ENCODE results near the gene NLRP13. TPM values are rescaled to one million over a fixed set of nuclear protein-coding genes. Genes with fewer than 3 reads are reported as not detected.

Gene NLRP13
- total and polyA plus RNA-seq, 2 experiments from 2014 or later = not detected

DNA sequence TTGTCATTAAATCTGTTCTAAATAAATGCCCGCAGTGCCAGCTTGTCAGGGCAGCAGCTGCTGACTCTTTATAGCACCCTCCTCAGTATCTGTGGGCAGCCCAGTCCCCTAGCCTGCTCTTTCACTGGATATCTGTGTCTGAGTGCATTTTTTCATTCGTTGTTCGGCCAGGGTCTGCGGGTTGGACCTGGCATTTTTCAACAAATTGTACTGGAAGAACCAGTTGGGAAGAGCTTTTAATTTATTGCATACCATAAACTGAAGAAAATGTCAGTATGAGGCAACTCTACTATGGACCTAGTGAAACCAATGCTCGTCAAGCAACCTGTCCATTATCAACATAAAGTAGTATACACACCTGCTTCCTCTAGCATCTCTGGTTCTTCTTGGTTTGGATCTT, 8.6 kb downstream of the NLRP13 start:
- Histone ChIP-seq H4K20me1 (replicated peaks; ENCODE audit: insufficient read depth) (no peaks in the 10 kb centered on the region), H3K36me3 (ENCODE audit: insufficient read depth) (peaks cover 12% of the 10 kb centered on the region; the same call in 1 of the 2 replicates), H3K4me2 (no peak overlapping the region), H3K9me2 (ENCODE audit: insufficient read depth) (no peaks in the 10 kb centered on the region), H3F3A (replicated peaks; ENCODE audit: low read depth) (no peaks in the 10 kb centered on the region), H3K27ac (ENCODE audit: low read depth) (no peak overlapping the region), H3K4me1 (ENCODE audit: insufficient read depth) (no peaks in the 10 kb centered on the region), H2AFZ (no peak overlapping the region), H3K79me2 (replicated peaks; ENCODE audit: insufficient read depth) (no peaks in the 10 kb centered on the region), H3K27me3 (ENCODE audit: insufficient read depth) (no peaks in the 10 kb centered on the region), H3K4me3 (no peak overlapping the region)
- no peak for TF ChIP-seq EZH2 (IDR thresholded peaks at IDR 0.05; ENCODE audit: low read depth, unreplicated experiment)
- no peak for TF ChIP-seq STAT1 (IDR thresholded peaks at IDR 0.05; ENCODE audit: unreplicated experiment)
- TF ChIP-seq, protein P1, sequence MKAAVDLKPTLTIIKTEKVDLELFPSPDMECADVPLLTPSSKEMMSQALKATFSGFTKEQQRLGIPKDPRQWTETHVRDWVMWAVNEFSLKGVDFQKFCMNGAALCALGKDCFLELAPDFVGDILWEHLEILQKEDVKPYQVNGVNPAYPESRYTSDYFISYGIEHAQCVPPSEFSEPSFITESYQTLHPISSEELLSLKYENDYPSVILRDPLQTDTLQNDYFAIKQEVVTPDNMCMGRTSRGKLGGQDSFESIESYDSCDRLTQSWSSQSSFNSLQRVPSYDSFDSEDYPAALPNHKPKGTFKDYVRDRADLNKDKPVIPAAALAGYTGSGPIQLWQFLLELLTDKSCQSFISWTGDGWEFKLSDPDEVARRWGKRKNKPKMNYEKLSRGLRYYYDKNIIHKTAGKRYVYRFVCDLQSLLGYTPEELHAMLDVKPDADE (IDR thresholded peaks at IDR 0.05) = no peak
- TF ChIP-seq, protein P2, sequence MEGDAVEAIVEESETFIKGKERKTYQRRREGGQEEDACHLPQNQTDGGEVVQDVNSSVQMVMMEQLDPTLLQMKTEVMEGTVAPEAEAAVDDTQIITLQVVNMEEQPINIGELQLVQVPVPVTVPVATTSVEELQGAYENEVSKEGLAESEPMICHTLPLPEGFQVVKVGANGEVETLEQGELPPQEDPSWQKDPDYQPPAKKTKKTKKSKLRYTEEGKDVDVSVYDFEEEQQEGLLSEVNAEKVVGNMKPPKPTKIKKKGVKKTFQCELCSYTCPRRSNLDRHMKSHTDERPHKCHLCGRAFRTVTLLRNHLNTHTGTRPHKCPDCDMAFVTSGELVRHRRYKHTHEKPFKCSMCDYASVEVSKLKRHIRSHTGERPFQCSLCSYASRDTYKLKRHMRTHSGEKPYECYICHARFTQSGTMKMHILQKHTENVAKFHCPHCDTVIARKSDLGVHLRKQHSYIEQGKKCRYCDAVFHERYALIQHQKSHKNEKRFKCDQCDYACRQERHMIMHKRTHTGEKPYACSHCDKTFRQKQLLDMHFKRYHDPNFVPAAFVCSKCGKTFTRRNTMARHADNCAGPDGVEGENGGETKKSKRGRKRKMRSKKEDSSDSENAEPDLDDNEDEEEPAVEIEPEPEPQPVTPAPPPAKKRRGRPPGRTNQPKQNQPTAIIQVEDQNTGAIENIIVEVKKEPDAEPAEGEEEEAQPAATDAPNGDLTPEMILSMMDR (conservative IDR thresholded peaks at IDR 0.05; ENCODE audit: low read depth in 2 of 2) = no peak
- TF ChIP-seq ZNF114 (CRISPR knock-in tag; IDR thresholded peaks at IDR 0.05) = no peak
- no peak for TF ChIP-seq JUNB (IDR thresholded peaks at IDR 0.05; ENCODE audit: unreplicated experiment)
- TF ChIP-seq CREB1 (CRISPR knock-in tag; IDR thresholded peaks at IDR 0.05; ENCODE audit: low read depth) = no peak
- no peak for TF ChIP-seq ZNF331 (CRISPR knock-in tag; IDR thresholded peaks at IDR 0.05; ENCODE audit: low read depth)
- TF ChIP-seq, protein P3, sequence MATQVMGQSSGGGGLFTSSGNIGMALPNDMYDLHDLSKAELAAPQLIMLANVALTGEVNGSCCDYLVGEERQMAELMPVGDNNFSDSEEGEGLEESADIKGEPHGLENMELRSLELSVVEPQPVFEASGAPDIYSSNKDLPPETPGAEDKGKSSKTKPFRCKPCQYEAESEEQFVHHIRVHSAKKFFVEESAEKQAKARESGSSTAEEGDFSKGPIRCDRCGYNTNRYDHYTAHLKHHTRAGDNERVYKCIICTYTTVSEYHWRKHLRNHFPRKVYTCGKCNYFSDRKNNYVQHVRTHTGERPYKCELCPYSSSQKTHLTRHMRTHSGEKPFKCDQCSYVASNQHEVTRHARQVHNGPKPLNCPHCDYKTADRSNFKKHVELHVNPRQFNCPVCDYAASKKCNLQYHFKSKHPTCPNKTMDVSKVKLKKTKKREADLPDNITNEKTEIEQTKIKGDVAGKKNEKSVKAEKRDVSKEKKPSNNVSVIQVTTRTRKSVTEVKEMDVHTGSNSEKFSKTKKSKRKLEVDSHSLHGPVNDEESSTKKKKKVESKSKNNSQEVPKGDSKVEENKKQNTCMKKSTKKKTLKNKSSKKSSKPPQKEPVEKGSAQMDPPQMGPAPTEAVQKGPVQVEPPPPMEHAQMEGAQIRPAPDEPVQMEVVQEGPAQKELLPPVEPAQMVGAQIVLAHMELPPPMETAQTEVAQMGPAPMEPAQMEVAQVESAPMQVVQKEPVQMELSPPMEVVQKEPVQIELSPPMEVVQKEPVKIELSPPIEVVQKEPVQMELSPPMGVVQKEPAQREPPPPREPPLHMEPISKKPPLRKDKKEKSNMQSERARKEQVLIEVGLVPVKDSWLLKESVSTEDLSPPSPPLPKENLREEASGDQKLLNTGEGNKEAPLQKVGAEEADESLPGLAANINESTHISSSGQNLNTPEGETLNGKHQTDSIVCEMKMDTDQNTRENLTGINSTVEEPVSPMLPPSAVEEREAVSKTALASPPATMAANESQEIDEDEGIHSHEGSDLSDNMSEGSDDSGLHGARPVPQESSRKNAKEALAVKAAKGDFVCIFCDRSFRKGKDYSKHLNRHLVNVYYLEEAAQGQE (IDR thresholded peaks at IDR 0.05; ENCODE audit: unreplicated experiment) = no peak
- no peak for TF ChIP-seq EZH2phosphoT487 (IDR thresholded peaks at IDR 0.05; ENCODE audit: unreplicated experiment)
- no peak for TF ChIP-seq POLR2AphosphoS5 (IDR thresholded peaks at IDR 0.05; ENCODE audit: low read depth)
- no peak for TF ChIP-seq NANOG (IDR thresholded peaks at IDR 0.05; ENCODE audit: borderline replicate concordance)
- TF ChIP-seq, protein P4, sequence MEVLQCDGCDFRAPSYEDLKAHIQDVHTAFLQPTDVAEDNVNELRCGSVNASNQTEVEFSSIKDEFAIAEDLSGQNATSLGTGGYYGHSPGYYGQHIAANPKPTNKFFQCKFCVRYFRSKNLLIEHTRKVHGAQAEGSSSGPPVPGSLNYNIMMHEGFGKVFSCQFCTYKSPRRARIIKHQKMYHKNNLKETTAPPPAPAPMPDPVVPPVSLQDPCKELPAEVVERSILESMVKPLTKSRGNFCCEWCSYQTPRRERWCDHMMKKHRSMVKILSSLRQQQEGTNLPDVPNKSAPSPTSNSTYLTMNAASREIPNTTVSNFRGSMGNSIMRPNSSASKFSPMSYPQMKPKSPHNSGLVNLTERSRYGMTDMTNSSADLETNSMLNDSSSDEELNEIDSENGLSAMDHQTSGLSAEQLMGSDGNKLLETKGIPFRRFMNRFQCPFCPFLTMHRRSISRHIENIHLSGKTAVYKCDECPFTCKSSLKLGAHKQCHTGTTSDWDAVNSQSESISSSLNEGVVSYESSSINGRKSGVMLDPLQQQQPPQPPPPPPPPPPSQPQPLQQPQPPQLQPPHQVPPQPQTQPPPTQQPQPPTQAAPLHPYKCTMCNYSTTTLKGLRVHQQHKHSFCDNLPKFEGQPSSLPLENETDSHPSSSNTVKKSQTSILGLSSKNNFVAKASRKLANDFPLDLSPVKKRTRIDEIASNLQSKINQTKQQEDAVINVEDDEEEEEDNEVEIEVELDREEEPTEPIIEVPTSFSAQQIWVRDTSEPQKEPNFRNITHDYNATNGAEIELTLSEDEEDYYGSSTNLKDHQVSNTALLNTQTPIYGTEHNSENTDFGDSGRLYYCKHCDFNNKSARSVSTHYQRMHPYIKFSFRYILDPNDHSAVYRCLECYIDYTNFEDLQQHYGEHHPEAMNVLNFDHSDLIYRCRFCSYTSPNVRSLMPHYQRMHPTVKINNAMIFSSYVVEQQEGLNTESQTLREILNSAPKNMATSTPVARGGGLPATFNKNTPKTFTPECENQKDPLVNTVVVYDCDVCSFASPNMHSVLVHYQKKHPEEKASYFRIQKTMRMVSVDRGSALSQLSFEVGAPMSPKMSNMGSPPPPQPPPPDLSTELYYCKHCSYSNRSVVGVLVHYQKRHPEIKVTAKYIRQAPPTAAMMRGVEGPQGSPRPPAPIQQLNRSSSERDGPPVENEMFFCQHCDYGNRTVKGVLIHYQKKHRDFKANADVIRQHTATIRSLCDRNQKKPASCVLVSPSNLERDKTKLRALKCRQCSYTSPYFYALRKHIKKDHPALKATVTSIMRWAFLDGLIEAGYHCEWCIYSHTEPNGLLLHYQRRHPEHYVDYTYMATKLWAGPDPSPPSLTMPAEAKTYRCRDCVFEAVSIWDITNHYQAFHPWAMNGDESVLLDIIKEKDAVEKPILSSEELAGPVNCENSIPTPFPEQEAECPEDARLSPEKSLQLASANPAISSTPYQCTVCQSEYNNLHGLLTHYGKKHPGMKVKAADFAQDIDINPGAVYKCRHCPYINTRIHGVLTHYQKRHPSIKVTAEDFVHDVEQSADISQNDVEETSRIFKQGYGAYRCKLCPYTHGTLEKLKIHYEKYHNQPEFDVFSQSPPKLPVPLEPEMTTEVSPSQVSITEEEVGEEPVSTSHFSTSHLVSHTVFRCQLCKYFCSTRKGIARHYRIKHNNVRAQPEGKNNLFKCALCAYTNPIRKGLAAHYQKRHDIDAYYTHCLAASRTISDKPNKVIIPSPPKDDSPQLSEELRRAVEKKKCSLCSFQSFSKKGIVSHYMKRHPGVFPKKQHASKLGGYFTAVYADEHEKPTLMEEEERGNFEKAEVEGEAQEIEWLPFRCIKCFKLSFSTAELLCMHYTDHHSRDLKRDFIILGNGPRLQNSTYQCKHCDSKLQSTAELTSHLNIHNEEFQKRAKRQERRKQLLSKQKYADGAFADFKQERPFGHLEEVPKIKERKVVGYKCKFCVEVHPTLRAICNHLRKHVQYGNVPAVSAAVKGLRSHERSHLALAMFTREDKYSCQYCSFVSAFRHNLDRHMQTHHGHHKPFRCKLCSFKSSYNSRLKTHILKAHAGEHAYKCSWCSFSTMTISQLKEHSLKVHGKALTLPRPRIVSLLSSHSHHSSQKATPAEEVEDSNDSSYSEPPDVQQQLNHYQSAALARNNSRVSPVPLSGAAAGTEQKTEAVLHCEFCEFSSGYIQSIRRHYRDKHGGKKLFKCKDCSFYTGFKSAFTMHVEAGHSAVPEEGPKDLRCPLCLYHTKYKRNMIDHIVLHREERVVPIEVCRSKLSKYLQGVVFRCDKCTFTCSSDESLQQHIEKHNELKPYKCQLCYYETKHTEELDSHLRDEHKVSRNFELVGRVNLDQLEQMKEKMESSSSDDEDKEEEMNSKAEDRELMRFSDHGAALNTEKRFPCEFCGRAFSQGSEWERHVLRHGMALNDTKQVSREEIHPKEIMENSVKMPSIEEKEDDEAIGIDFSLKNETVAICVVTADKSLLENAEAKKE (CRISPR knock-in tag; IDR thresholded peaks at IDR 0.05) = no peak
- DNase-seq (ENCODE audit: low spot score) (no peak), ATAC-seq (no peak)
- H3K4me3 Mint-ChIP-seq = no peak overlapping the region
- H3K27me3 Mint-ChIP-seq (ENCODE audit: insufficient read depth, low read depth, poor library complexity) = no peaks in the 10 kb centered on the region
- no peak overlapping the region for H3K27ac Mint-ChIP-seq
- H3K4me1 Mint-ChIP-seq = no peaks in the 10 kb centered on the region
- H3K36me3 Mint-ChIP-seq (ENCODE audit: low read depth) = peaks cover 12% of the 10 kb centered on the region; the same call in 2 of the 3 replicates
- H3K9me3 Mint-ChIP-seq = peaks cover 98% of the 10 kb centered on the region
